Activated CD8-positive, alpha-beta memory T cell treated with anti-CD3 and anti-CD28 coated beads for 48 hours (primary cell): ENCODE results near the gene USP38.
"Not testable (repeated sequence)": the region's sequence is repeated elsewhere in the genome, so short reads cannot be mapped to it uniquely, and the experiment has no call there.

Experiments used
- DNase-seq, 3 experiments: peaks; one replicate each; pipeline ENCODE4 v3.0.0-alpha.2; 2020; ENCODE audit warnings: low read depth in 2 of 3, low spot score in 2 of 3

Gene USP38

DNA sequence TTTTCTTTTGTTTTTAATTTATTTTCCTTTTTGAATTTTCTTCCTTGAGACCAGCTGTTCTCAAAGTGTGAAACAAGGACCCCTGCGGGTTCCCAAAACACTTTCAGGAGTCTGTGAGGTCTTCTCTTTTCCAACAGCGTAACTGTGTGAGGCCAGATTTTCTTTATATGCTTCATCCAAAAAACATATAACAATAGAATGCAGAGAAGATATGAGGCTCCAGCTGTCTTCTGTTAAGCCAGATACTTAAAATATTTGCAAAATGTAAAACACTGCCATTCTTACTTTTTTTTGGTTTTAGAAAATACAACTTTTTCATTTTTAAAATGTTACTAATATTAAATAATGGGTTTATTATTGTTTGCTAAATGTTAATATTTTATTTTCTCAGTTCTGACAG is 27.8 kb downstream of the USP38 start:
- no peak for DNase-seq

GRCh38 chr4:143215873-143216272 is 31.2 kb downstream of the USP38 start:
- no peak for DNase-seq

DNA sequence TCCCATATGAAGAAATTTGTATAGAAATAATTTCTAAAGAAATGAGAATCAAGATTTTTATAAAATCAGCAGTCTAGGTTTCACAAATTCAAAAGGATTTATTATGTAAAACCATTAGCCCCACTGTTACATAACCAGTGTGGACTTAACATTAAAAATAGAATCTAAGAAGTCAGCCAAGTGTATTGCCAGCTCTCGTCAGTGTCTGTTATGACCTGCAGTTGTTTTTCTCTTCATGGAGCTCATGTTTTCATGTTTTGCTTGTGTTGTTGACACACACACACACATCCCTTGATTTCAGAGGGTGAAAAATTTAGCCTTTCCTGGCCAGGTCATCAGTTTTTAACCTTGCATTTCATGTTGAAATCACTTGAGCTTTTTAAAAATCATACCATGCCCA is 39.5 kb downstream of the USP38 start:
- DNase-seq: no peak

DNA sequence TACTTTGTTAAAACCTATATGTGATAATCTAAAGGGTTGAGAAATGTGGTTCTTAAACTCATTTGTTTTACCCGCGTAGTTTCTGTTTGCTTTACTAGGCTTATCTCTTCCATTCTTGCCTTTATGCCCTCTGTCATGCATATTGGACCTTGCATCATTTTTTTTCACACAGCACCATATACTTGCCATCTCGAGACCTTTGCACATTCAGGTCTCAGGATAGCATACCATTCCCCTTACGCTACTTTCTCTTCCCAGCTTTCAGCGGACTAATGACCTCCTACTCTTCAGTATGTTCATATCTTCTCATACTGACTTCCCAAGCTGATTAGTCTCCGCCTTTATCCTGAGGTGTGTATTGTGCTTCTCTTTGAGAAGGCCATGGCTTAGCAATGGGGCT is 40.5 kb downstream of the USP38 start:
- DNase-seq: no peak

- no peak for DNase-seq
Measured at GRCh38 chr4:143230683-143231082, 46.0 kb downstream of the USP38 start.

DNA sequence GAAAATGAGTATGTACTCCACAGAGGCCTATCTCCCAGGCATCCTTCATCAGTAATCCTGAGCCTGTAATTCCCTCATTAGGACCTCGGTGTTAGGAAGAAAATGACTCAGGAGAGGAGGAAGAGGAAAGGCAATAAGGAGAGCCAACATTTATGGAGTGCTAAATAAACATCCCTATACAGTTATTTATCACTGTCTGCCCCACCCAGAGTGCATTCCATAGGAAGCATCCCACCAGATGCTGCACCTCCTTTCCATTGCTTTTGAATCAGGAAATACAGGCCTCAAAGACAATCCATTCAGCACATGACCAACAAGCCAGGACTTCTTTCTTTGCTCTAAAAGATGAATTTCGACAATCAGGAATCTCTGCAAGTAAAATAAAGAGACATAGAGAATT is 47.6 kb downstream of the USP38 start:
- DNase-seq: no peak

DNA sequence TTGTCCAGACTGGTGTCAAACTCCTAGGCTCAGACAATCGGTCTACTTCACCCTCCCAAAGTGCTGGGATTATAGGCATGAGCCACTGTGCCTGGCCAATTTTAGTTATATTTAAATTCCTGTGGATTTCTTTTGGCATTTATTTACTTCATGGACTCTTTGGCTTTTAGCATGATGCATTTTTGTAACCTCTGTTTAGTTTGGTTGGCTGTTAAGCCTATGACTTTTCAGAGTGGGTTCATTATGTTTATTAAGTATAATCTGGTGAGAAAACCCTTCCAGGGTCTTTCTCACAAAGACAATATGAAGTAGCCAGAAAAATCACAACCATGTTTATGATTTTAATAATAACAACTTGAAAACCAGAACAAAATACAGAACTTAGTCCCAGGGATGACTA is 49.4 kb downstream of the USP38 start:
- no peak for DNase-seq

DNA sequence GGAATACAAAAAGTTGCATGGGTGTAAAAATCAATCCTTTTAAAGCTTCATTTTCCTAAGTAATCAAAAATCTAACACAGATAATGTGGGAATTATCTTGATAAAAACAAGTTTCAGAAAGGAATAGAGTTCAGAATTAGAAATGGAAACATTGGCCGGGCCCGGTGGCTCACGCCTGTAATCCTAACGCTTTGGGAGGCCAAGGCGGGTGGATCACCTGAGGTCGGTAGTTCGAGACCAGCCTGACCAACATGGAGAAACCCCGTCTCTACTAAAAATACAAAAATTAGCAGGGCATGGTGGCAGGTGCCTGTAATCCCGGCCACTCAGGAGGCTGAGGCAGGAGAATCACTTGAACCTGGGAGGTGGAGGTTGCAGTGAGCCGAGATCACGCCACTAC is 52.5 kb downstream of the USP38 start:
- DNase-seq: not testable (repeated sequence)

GRCh38 chr4:143240939-143241679 is 56.4 kb downstream of the USP38 start:
- no peak for DNase-seq

DNA sequence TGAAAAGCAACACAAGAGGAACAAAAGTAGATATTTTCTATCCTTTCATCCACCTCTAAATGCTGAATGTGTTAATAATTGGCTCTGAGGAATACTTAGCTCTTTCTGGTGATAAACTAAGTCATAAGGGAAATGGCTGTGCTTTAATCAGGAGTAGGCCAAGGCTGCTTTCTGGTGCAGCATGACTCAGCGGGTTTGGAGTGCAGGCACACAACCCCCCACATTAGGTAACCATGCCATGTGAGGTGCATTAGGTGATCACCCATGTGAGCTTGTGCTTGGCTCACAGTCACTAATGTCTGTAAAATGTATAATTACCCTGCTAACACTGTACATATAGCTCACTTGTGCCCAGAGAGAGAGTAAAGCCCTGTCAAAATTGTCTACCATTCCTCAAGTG is 57.2 kb downstream of the USP38 start:
- DNase-seq: no peak

- DNase-seq: no peak
Measured at GRCh38 chr4:143243041-143243440, 58.3 kb downstream of the USP38 start.

GRCh38 chr4:143246977-143247376 is 62.3 kb downstream of the USP38 start:
- DNase-seq: no peak

GRCh38 chr4:143247866-143248265 is 63.1 kb downstream of the USP38 start:
- DNase-seq: no peak

GRCh38 chr4:143248827-143249226 is 64.1 kb downstream of the USP38 start:
- DNase-seq: no peak

DNA sequence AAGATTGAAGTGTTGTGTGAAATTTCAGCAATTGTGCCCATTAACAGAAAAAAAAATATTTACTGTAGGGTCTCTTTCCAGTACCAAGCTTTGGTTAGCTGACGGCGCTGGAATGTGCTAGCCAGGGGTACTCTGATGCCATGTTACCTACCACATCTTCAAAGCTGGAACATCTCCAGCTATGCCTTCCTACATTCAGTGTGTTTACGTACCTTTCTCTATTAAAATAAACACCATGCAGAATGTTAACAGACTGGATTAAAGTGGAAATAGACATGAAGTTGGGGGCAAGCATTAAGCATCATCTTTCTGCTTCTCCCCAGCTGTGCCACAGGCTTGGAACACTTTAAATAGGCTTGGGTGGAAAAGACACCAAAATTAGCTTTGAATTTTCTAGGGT is 65.9 kb downstream of the USP38 start:
- no peak for DNase-seq

GRCh38 chr4:143251348-143251747 is 66.6 kb downstream of the USP38 start:
- no peak for DNase-seq

GRCh38 chr4:143251779-143252178 is 67.1 kb downstream of the USP38 start:
- no peak for DNase-seq

DNA sequence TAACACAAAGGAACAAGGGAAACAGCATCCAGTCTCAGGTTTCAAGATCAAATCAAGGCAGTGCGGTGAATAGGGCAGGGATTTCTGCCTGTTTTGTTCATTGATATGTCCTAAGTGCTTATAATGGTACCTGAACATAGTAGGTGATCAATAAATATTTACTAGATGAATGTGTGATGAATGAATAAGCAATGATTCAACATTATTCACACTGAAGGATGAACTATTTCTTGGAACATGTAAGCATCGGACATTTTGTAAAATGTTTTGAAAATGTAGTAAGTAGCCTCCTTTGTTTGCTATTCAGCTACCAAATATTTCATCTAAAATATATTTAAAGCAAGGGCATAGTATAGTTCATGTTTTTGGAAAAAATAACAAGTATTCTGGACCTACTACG is 67.8 kb downstream of the USP38 start:
- DNase-seq: no peak

- DNase-seq: no peak
Measured at GRCh38 chr4:143253166-143253565, 68.4 kb downstream of the USP38 start.

DNA sequence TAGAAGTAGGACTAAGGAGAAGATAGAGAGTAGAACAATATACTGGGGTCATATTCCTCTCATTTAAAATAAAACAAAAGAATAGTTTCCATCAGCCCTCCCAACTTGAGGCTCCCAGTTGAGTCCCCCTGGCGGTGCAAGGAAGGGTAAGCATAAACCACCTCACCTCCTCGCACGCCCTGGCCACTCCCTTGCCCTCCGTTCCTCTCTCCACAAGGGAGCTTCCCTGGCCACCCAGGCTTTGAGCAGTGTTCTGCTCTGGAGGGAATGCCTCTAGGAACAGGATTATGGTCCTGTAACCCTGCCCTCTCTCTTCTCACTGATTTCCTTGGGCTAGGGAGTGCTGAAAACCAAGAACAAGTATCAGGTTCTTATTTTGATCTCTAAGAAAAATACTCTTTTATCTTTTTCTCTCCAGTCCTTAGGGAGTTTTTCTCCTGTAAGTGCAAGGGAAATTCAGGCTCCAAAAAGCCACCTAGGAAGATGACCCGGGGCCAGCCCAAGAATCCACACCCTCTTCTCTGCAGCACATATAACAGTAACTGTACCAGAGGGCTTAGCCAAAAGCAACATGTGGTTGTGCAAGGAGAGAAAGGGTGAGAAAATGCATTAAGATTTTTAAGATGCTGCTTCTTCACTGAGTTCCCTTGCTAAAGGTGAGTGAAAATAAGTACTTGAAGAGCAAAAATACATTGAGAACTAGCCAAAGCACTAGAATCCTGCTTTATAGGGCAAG is 69.9 kb downstream of the USP38 start:
- no peak for DNase-seq

DNA sequence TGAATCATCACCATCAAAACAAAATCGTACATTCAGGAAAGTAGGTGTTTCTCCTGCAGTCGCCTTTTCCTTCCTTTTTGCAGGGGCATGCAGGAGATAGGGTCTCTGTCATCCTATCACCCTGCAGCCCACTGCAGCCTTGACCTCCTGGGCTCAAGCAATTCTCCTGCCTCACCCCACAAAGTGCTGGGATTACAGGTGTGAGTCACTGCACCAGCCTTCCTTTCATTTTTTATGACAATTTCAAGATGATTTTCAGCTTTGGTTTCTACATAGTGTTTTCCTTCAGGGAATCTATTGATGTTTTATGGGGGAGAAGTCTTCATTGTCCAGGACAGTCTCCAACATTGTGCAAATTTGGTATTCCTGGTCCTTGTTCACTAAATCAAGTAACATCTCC is 71.7 kb downstream of the USP38 start:
- no peak for DNase-seq

GRCh38 chr4:143257356-143257755 is 72.6 kb downstream of the USP38 start:
- DNase-seq: no peak

DNA sequence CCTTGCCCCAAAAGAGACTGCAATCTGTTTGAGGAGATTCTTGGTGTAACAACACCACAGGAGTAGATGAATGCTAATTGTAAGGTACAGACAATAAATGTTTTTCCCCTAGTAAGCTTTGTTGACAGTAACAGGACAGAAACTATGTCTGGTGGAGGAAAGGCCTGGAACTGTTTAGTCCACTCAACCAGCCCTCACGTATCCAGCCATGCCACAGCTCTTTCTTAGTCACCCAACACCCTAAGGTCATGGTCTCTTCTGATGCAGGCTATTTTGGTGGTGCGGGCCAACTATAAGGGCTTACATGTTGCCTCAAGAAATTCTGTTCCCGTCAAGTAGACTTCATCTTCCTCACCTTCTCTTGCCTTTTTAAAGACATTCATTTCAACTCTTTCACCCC is 76.0 kb downstream of the USP38 start:
- no peak for DNase-seq
